HepG2 (cell line): ENCODE measurements around the gene DDX19B. TPM values are rescaled to one million over a fixed set of nuclear protein-coding genes. Genes with fewer than 3 reads are reported as not detected.

Experiments
- ATAC-seq: fragments of 200-7000 bp; cut with Tn5 transposase; 3 replicates; pipeline ENCODE4 v1.9.1; 2020; ENCODE audit warnings: mild to moderate bottlenecking, moderate library complexity
- BruUV-seq: library from RNA; stranded (reverse); fragments of 400-500 nt; replicated peaks from 2 replicates; lab custom pipeline; 2021; lab: Mats Ljungman, UMichigan
- CTCF ChIA-PET: fragments of 300-600 bp; formaldehyde crosslinking; extraction: SDS; loops from one replicate; lab custom pipeline; 2021; ENCODE audit warnings: low total read pairs, inconsistent platforms, low intra/inter-chr PET ratio; lab: Yijun Ruan, JAX
- POLR2A ChIA-PET: fragments of 350-600 bp; sonication (Branson Sonifier 250); formaldehyde crosslinking; loops from one replicate; lab custom pipeline; 2020; ENCODE audit warnings: antibody characterized with exemption, inconsistent platforms; lab: Yijun Ruan, JAX
- DNase-seq: peaks from one replicate; pipeline ENCODE4 v3.0.0-alpha.2; 2015; ENCODE audit warnings: low spot score
- FAIRE-seq: peaks from 3 replicates; lab custom pipeline; 2011; peaks lifted over from hg19 to GRCh38; lab: Jason Lieb, UNC
- H2AFZ ChIP-seq: one replicate; pipeline ENCODE4 v1.6.1; 2011; ENCODE audit warnings: low read length, inconsistent platforms
- H3K27ac ChIP-seq: fragments of 300-600 bp; 3 replicates; pipeline ENCODE4 v1.8.0; 2011; ENCODE audit warnings: mixed run types, mild to moderate bottlenecking, mixed read lengths, low read length, inconsistent platforms; ENCODE audit not compliant: insufficient read depth; ENCODE audit errors: extremely low read length
- H3K27me3 ChIP-seq, 2 experiments: fragments of 200-600 bp in 1 of 2; 2 replicates in 1 of 2; 3 replicates in 1 of 2; pipeline versions ENCODE4 v1.6.0 to v1.8.0; 2011; ENCODE audit warnings: low read length in 2 of 2, mild to moderate bottlenecking in 2 of 2, moderate library complexity in 2 of 2, inconsistent platforms in 1 of 2; ENCODE audit not compliant: insufficient read depth in 2 of 2, control insufficient read depth in 1 of 2
- H3K36me3 ChIP-seq, 2 experiments: fragments of 200-600 bp in 1 of 2; replicated peaks in 1 of 2; 2 replicates in 1 of 2; 3 replicates in 1 of 2; pipeline versions ENCODE4 v1.5.1 to v1.8.0; 2011; ENCODE audit warnings: low read length in 2 of 2, inconsistent platforms in 1 of 2; ENCODE audit not compliant: insufficient read depth in 2 of 2, control insufficient read depth in 1 of 2
- H3K4me1 ChIP-seq: 2 replicates; pipeline ENCODE4 v1.5.1; 2012; ENCODE audit warnings: low read length, inconsistent platforms; ENCODE audit not compliant: insufficient read depth
- H3K4me2 ChIP-seq: 2 replicates; pipeline ENCODE4 v1.6.0; 2011; ENCODE audit warnings: low read depth, low read length, inconsistent platforms
- H3K4me3 ChIP-seq, 3 experiments: fragments of 200-600 bp in 1 of 3; sonication (generic), shearing (Covaris generic) in 1 of 3; replicated peaks in 1 of 3; 2 replicates each; pipeline ENCODE4 v1.5.1; 2011 to 2016; ENCODE audit warnings: low read length in 3 of 3, inconsistent platforms in 2 of 3, low read depth in 2 of 3, mild to moderate bottlenecking in 2 of 3, control low read depth in 1 of 3, mixed read lengths in 1 of 3; ENCODE audit not compliant: insufficient read depth in 1 of 3
- H3K79me2 ChIP-seq: one replicate; pipeline ENCODE4 v1.6.1; 2011; ENCODE audit warnings: low read length, inconsistent platforms; ENCODE audit not compliant: insufficient read depth
- H3K9ac ChIP-seq: 2 replicates; pipeline ENCODE4 v1.6.0; 2011; ENCODE audit warnings: mild to moderate bottlenecking, low read depth, low read length, inconsistent platforms; ENCODE audit not compliant: insufficient read depth
- H3K9me3 ChIP-seq: 2 replicates; pipeline ENCODE4 v1.5.1; 2012; ENCODE audit warnings: mild to moderate bottlenecking, low read length
- H4K20me1 ChIP-seq: 2 replicates; pipeline ENCODE4 v1.6.0; 2011; ENCODE audit warnings: inconsistent platforms, mild to moderate bottlenecking, low read length, moderate library complexity; ENCODE audit not compliant: insufficient read depth
- HNRNPLL ChIP-seq: fragments of 200-400 bp; formaldehyde crosslinking; IDR thresholded peaks from 2 replicates; pipeline ENCODE4 v1.6.1; 2017; ENCODE audit warnings: mild to moderate bottlenecking, low read depth, low read length; ENCODE audit not compliant: poor library complexity, severe bottlenecking
- HOXA3 ChIP-seq: sonication (generic); formaldehyde crosslinking; IDR thresholded peaks from 2 replicates; pipeline ENCODE4 v1.5.0; 2020; ENCODE audit warnings: missing genetic modification reagents
- JUN ChIP-seq: sonication (generic); formaldehyde crosslinking; IDR thresholded peaks from 2 replicates; pipeline ENCODE4 v1.4.0; 2020; ENCODE audit warnings: mild to moderate bottlenecking, missing genetic modification reagents
- MBNL3 ChIP-seq: fragments of 250-450 bp; sonication (Bioruptor Pico); conservative IDR thresholded peaks from 2 replicates; pipeline ENCODE4 v1.8.0; 2022; ENCODE audit warnings: mild to moderate bottlenecking, inconsistent platforms
- MTA3 ChIP-seq: sonication (generic); formaldehyde crosslinking; IDR thresholded peaks from 2 replicates; pipeline ENCODE4 v1.4.0; 2020; ENCODE audit warnings: missing genetic modification reagents
- PHF8 ChIP-seq: sonication (generic); formaldehyde crosslinking; IDR thresholded peaks from 2 replicates; pipeline ENCODE4 v1.5.0; 2020; ENCODE audit warnings: missing genetic modification reagents
- STAT6 ChIP-seq: sonication (generic); formaldehyde crosslinking; IDR thresholded peaks from 2 replicates; pipeline ENCODE4 v1.4.0; 2020; ENCODE audit warnings: missing genetic modification reagents, mild to moderate bottlenecking, borderline replicate concordance
- TMF1 ChIP-seq: sonication (generic); formaldehyde crosslinking; IDR thresholded peaks from 2 replicates; pipeline ENCODE4 v1.8.1; 2022; ENCODE audit warnings: low read depth, missing genetic modification reagents
- ZBTB8A ChIP-seq: sonication (generic); formaldehyde crosslinking; IDR thresholded peaks from 2 replicates; pipeline ENCODE4 v1.4.0; 2020; ENCODE audit warnings: mild to moderate bottlenecking, low read depth, missing genetic modification reagents, borderline replicate concordance
- ZFX ChIP-seq: sonication (generic); formaldehyde crosslinking; IDR thresholded peaks from 2 replicates; pipeline ENCODE4 v1.4.0; 2020; ENCODE audit warnings: mild to moderate bottlenecking, low read depth, missing genetic modification reagents, moderate library complexity
- ZIK1 ChIP-seq: sonication (generic); formaldehyde crosslinking; IDR thresholded peaks from 2 replicates; pipeline ENCODE4 v1.5.0; 2020; ENCODE audit warnings: mild to moderate bottlenecking, low read depth, missing genetic modification reagents, borderline replicate concordance
- ZMYM3 ChIP-seq: sonication (generic); formaldehyde crosslinking; IDR thresholded peaks from 2 replicates; pipeline ENCODE4 v1.5.1; 2020; ENCODE audit warnings: mild to moderate bottlenecking, missing genetic modification reagents
- ZNF101 ChIP-seq: sonication (generic); formaldehyde crosslinking; IDR thresholded peaks from 2 replicates; pipeline ENCODE4 v1.4.0; 2020; ENCODE audit warnings: mild to moderate bottlenecking, low read depth, missing genetic modification reagents, borderline replicate concordance
- ZNF207 ChIP-seq: fragments of 450-650 bp; IDR thresholded peaks from 2 replicates; pipeline ENCODE4 v1.6.1; 2016; ENCODE audit warnings: antibody characterized with exemption, borderline replicate concordance
- ZNF24 ChIP-seq: fragments of 450-650 bp; IDR thresholded peaks from 2 replicates; pipeline ENCODE4 v1.6.1; 2017; ENCODE audit warnings: antibody characterized with exemption, mild to moderate bottlenecking
- ZNF724P ChIP-seq: sonication (generic); formaldehyde crosslinking; IDR thresholded peaks from 2 replicates; pipeline ENCODE4 v1.8.0; 2022; ENCODE audit warnings: missing genetic modification reagents, borderline replicate concordance
- WGBS: methylation state at CpG from one replicate; pipeline ENCODE4 v1.1.6; 2017; ENCODE audit warnings: low lambda C conversion rate; 5-methylcytosine and 5-hydroxymethylcytosine counted together
- in situ Hi-C: cut with HindIII; loops from 2 replicates; pipeline ENCODE4 v1.10.0; 2017; ENCODE audit warnings: low pct_unique_long_range_greater_than_20kb; ENCODE audit not compliant: extremely low pct_ligation_motif_present
- intact Hi-C: fragments of 100-400 bp; cut with micrococcal nuclease; formaldehyde crosslinking; loops from one replicate; pipeline ENCODE4 v1.10.0; 2022; ENCODE audit not compliant: unreplicated experiment
- polyA plus RNA-seq, 8 experiments: library from polyadenylated mRNA; depleted of rRNA in 3 of 8; stranded (reverse) in 7 of 8; unstranded in 1 of 8; fragments of >200 nt; fragmentation: Illumina TruSeq in 4 of 8; extraction: Trizol in 4 of 8; gene quantifications; 2 replicates each; pipeline versions ENCODE4 v1.2.1 to v1.2.3, GENCODE V29; 2011 to 2016; ENCODE audit warnings: low read depth in 4 of 8, missing spikeins in 1 of 8, mixed read lengths in 1 of 8; ENCODE audit not compliant: insufficient read depth in 1 of 8
- total RNA-seq, 5 experiments: library from RNA; depleted of rRNA; stranded (reverse); fragments of >200 nt; fragmentation: Illumina TruSeq; extraction: Trizol; gene quantifications; 2 replicates each; pipeline ENCODE4 v1.2.3, GENCODE V29; 2016; ENCODE audit warnings: low read depth in 1 of 5

DDX19B gene
- total and polyA plus RNA-seq, 2 of the 13 experiments (the other 11 are each of a cell fraction or from before 2014, with no cell fraction given) = 36.2 to 40.0 TPM

GRCh38 chr16:70345840-70346239 lies 46.9 kb downstream of the DDX19B start (continued):
- TF ChIP-seq ZNF207 (0 out of 2 replicates have a peak, but pooled peaks have one; percentile 31), JUN (CRISPR knock-in tag) (0 out of 2 replicates have a peak, but pooled peaks have one; percentile 19), TMF1 (no peak), ZMYM3 (CRISPR knock-in tag) (0 out of 2 replicates have a peak, but pooled peaks have one; percentile 36), ZBTB8A (CRISPR knock-in tag) (no peak), ZFX (CRISPR knock-in tag) (no peak), MBNL3 (CRISPR knock-in tag) (no peak)

GRCh38 chr16:70348991-70349390 lies 50.0 kb downstream of the DDX19B start:
- BruUV-seq = no TSS peak

More at GRCh38 chr16:70348991-70349390, 50.0 kb downstream of the DDX19B start:
- in situ Hi-C loops = no loop called here
- no peak overlapping the region for H3K9ac ChIP-seq
- H3K79me2 ChIP-seq = peaks cover 45% of the 10 kb centered on the region
- POLR2A ChIA-PET = no interaction called here
- ATAC-seq = no peak
- no peak overlapping the region for H3K4me2 ChIP-seq
- no peaks in the 10 kb centered on the region; a peak in 1 of 5 replicates for H3K27me3 ChIP-seq
- H3K36me3 ChIP-seq = peaks cover 4 to 28% of the 10 kb centered on the region in 2 experiments
- no peak overlapping the region for H3K4me3 ChIP-seq
- H4K20me1 ChIP-seq = no peaks in the 10 kb centered on the region
- intact Hi-C loops = no loop called here
- no peak for DNase-seq
- no peak for TF ChIP-seq MTA3
- TF ChIP-seq HNRNPLL = no peak
- no peak for TF ChIP-seq PHF8 (CRISPR knock-in tag)
- TF ChIP-seq HOXA3 = no peak
- no peak for TF ChIP-seq ZNF24
- no peak for TF ChIP-seq ZIK1 (CRISPR knock-in tag)
- no peak for TF ChIP-seq ZNF101 (CRISPR knock-in tag)
- no peak for TF ChIP-seq STAT6 (CRISPR knock-in tag)
- no peak for TF ChIP-seq ZNF724P (CRISPR knock-in tag)
- H3K9me3 ChIP-seq = no peaks in the 10 kb centered on the region
- CTCF ChIA-PET = no interaction called here
- H3K4me1 ChIP-seq = peaks cover 38% of the 10 kb centered on the region
- H2AFZ ChIP-seq = no peak overlapping the region
- FAIRE-seq = no peak
- 84% methylated on average over 2 of the region's 2 CpGs for WGBS
- no peak overlapping the region for H3K27ac ChIP-seq
